ENCODE data around the gene CABYR. TPM values are rescaled to one million over a fixed set of nuclear protein-coding genes. Genes with fewer than 3 reads are reported as not detected.

Gene CABYR
- total and polyA plus RNA-seq, 2 of the 13 experiments (the other 11 are each of a cell fraction or from before 2014, with no cell fraction given) = 0.71 to 0.88 TPM

- no peak for TF ChIP-seq ZNF264 (CRISPR knock-in tag; IDR thresholded peaks at IDR 0.05)
- no peak for TF ChIP-seq KDM5A (IDR thresholded peaks at IDR 0.05; ENCODE audit: borderline replicate concordance, low read length)
- no peak for TF ChIP-seq ZNF484 (CRISPR knock-in tag; IDR thresholded peaks at IDR 0.05; ENCODE audit: borderline replicate concordance, low read depth)
- no peak for TF ChIP-seq STAT6 (CRISPR knock-in tag; IDR thresholded peaks at IDR 0.05; ENCODE audit: borderline replicate concordance)
- TF ChIP-seq RAD51 (IDR thresholded peaks at IDR 0.05; ENCODE audit: borderline replicate concordance) = no peak
- no peak for TF ChIP-seq CREB1 (IDR thresholded peaks at IDR 0.05)
- TF ChIP-seq CREB1 (CRISPR knock-in tag; IDR thresholded peaks at IDR 0.05) = no peak
Observed at GRCh38 chr18:24189664-24190346, 50.9 kb downstream of the CABYR start (continued).

DNA sequence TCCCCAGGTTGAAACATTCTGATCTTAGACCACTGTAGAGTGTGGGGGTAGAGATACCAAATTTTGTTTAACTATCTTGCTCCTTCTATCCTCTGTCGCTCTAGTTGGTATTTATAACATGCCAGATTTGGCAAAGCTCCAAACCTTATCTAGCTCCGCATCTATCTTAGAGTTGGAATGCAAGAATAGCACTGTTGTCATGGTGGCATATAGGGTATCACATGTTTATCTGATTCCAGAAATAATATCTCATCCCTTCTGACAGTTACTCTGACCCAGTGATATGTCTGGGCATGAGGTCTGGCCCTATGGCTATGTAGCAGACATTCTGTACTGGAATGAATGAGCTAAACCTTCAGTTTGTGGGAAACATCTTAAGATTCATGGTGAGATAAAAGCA lies 51.7 kb downstream of the CABYR start:
- no peak for ATAC-seq
- DNase-seq (ENCODE audit: low spot score) = no peak
- H3K36me3 ChIP-seq (replicated peaks in 1 of 2; ENCODE audit: control insufficient read depth in 1 of 2, insufficient read depth in 2 of 2, low read length in 2 of 2) = no peaks in the 10 kb centered on the region
- H3K4me2 ChIP-seq (ENCODE audit: low read depth, low read length) = no peak overlapping the region
- POLR2A ChIA-PET = no interaction called here
- no peak for FAIRE-seq
- 78% methylated on average over 2 of the region's 2 CpGs for WGBS (ENCODE audit: low lambda C conversion rate)
- TF ChIP-seq ZNF781 (CRISPR knock-in tag; IDR thresholded peaks at IDR 0.05; ENCODE audit: borderline replicate concordance, not compliant biosample characterization) (no peak), GMEB1 (CRISPR knock-in tag; IDR thresholded peaks at IDR 0.05; ENCODE audit: borderline replicate concordance) (no peak)
- no peak overlapping the region for H3K4me3 ChIP-seq (replicated peaks in 1 of 3; ENCODE audit: insufficient read depth in 1 of 3, low read depth in 2 of 3, low read length in 3 of 3)
- CTCF ChIA-PET (ENCODE audit: low intra/inter-chr PET ratio, low total read pairs) = no interaction called here
- H2AFZ ChIP-seq (ENCODE audit: low read length) = no peak overlapping the region
- in situ Hi-C loops (cut with HindIII; ENCODE audit: extremely low pct_ligation_motif_present, low pct_unique_long_range_greater_than_20kb) = no loop called here
- intact Hi-C loops (cut with micrococcal nuclease; ENCODE audit: unreplicated experiment) = no loop called here
- H3K27ac ChIP-seq (ENCODE audit: extremely low read length, insufficient read depth, low read length) = no peak overlapping the region
- BruUV-seq (replicated peaks) = no TSS peak
- H3K9ac ChIP-seq (ENCODE audit: insufficient read depth, low read depth, low read length) = no peak overlapping the region
- H3K27me3 ChIP-seq (ENCODE audit: control insufficient read depth in 1 of 2, insufficient read depth in 2 of 2, low read length in 2 of 2) = no peaks in the 10 kb centered on the region; a peak in 1 of 5 replicates
- peaks cover 8% of the 10 kb centered on the region for H3K4me1 ChIP-seq (ENCODE audit: insufficient read depth, low read length)
- no peaks in the 10 kb centered on the region for H3K9me3 ChIP-seq (ENCODE audit: low read length)
- no peaks in the 10 kb centered on the region for H4K20me1 ChIP-seq (ENCODE audit: insufficient read depth, low read length)
- H3K79me2 ChIP-seq (ENCODE audit: insufficient read depth, low read length) = no peaks in the 10 kb centered on the region

All from HepG2 (cell line).